IMR-90 (cell line): ENCODE results near the gene SIRT5. TPM values are rescaled to one million over a fixed set of nuclear protein-coding genes. Genes with fewer than 3 reads are reported as not detected.

ENCODE experiments used
- ATAC-seq: fragments of 200-7000 bp; cut with Tn5 transposase; 2 replicates; pipeline ENCODE4 v1.9.1; 2020; ENCODE audit warnings: low read depth, mild to moderate bottlenecking, moderate library complexity
- BruUV-seq: library from RNA; stranded (reverse); fragments of 400-500 nt; replicated peaks from 2 replicates; lab custom pipeline; 2021; lab: Mats Ljungman, UMichigan
- CTCF ChIA-PET: fragments of 300-600 bp; formaldehyde crosslinking; extraction: SDS; loops from one replicate; lab custom pipeline; 2021; ENCODE audit warnings: antibody characterized with exemption; lab: Yijun Ruan, JAX
- POLR2A ChIA-PET: fragments of 300-600 bp; sonication (Branson Sonifier 250); formaldehyde crosslinking; loops from one replicate; lab custom pipeline; 2022; ENCODE audit warnings: antibody characterized with exemption; ENCODE audit not compliant: unreplicated experiment; lab: Charles Lee
- DNase-seq: peaks from one replicate; pipeline ENCODE4 v3.0.0; 2013
- H2AFZ ChIP-seq: replicated peaks from 2 replicates; pipeline ENCODE3; 2013; ENCODE audit warnings: low read length, mild to moderate bottlenecking; ENCODE audit not compliant: poor library complexity
- H2AK5ac ChIP-seq: 2 replicates; pipeline ENCODE4 v1.6.1; 2013; ENCODE audit warnings: low read depth, low read length, inconsistent platforms
- H2AK9ac ChIP-seq: replicated peaks from 2 replicates; pipeline ENCODE3; 2013; ENCODE audit warnings: mild to moderate bottlenecking, low read depth, low read length, moderate library complexity; ENCODE audit not compliant: poor library complexity
- H2BK120ac ChIP-seq: 2 replicates; pipeline ENCODE4 v1.6.1; 2013; ENCODE audit warnings: low read depth, low read length, inconsistent platforms
- H2BK15ac ChIP-seq: 3 replicates; pipeline ENCODE4 v1.6.1; 2013; ENCODE audit warnings: low read depth, low read length, inconsistent platforms
- H2BK20ac ChIP-seq: 2 replicates; pipeline ENCODE4 v1.6.1; 2013; ENCODE audit warnings: low read depth, mild to moderate bottlenecking, inconsistent platforms, low read length, moderate library complexity
- H2BK5ac ChIP-seq: 2 replicates; pipeline ENCODE4 v1.6.1; 2013; ENCODE audit warnings: mild to moderate bottlenecking, low read depth, low read length, inconsistent platforms; ENCODE audit not compliant: poor library complexity, severe bottlenecking
- H3K14ac ChIP-seq: replicated peaks from 2 replicates; pipeline ENCODE4 v1.6.1; 2013; ENCODE audit warnings: low read depth, low read length, inconsistent platforms
- H3K18ac ChIP-seq: 2 replicates; pipeline ENCODE4 v1.6.1; 2013; ENCODE audit warnings: low read depth, low read length, control low read depth
- H3K23ac ChIP-seq: 2 replicates; pipeline ENCODE4 v1.6.1; 2013; ENCODE audit warnings: low read depth, low read length, inconsistent platforms
- H3K27ac ChIP-seq: 2 replicates; pipeline ENCODE4 v1.5.1; 2013; ENCODE audit warnings: mild to moderate bottlenecking, control low read depth, low read length; ENCODE audit not compliant: insufficient read depth
- H3K27me3 ChIP-seq: 2 replicates; pipeline ENCODE4 v1.6.1; 2013; ENCODE audit warnings: low read length; ENCODE audit not compliant: control insufficient read depth, insufficient read depth
- H3K36me3 ChIP-seq: 2 replicates; pipeline ENCODE4 v1.6.1; 2013; ENCODE audit warnings: low read length, mixed read lengths; ENCODE audit not compliant: control insufficient read depth, insufficient read depth
- H3K4ac ChIP-seq: 2 replicates; pipeline ENCODE4 v1.6.1; 2013; ENCODE audit warnings: low read depth, low read length, inconsistent platforms
- H3K4me1 ChIP-seq: 2 replicates; pipeline ENCODE4 v1.6.1; 2013; ENCODE audit warnings: low read length, mixed read lengths; ENCODE audit not compliant: control insufficient read depth, insufficient read depth
- H3K4me2 ChIP-seq: 2 replicates; pipeline ENCODE4 v1.6.1; 2013; ENCODE audit warnings: low read depth, mild to moderate bottlenecking, control low read depth, low read length, moderate library complexity
- H3K4me3 ChIP-seq: 2 replicates; pipeline ENCODE4 v1.5.1; 2013; ENCODE audit warnings: low read depth, mild to moderate bottlenecking, control low read depth, low read length, moderate library complexity; ENCODE audit not compliant: insufficient read depth
- H3K56ac ChIP-seq: 2 replicates; pipeline ENCODE4 v1.6.1; 2013; ENCODE audit warnings: low read length, inconsistent platforms; ENCODE audit not compliant: insufficient read depth; ENCODE audit errors: extremely low read depth
- H3K79me1 ChIP-seq, 2 experiments: 2 replicates each; pipeline ENCODE4 v1.6.1; 2013; ENCODE audit warnings: low read length in 2 of 2, inconsistent platforms in 1 of 2, low read depth in 1 of 2
- H3K9ac ChIP-seq: 2 replicates; pipeline ENCODE4 v1.6.1; 2013; ENCODE audit warnings: low read depth, low read length, control low read depth
- H3K9me1 ChIP-seq: 2 replicates; pipeline ENCODE4 v1.6.1; 2013; ENCODE audit warnings: low read length, inconsistent platforms; ENCODE audit not compliant: insufficient read depth
- H3K9me3 ChIP-seq: 2 replicates; pipeline ENCODE4 v1.6.1; 2013; ENCODE audit warnings: low read length; ENCODE audit not compliant: control insufficient read depth, insufficient read depth
- H4K20me1 ChIP-seq: 2 replicates; pipeline ENCODE4 v1.6.1; 2013; ENCODE audit warnings: low read length, inconsistent platforms; ENCODE audit not compliant: insufficient read depth
- H4K5ac ChIP-seq: 2 replicates; pipeline ENCODE4 v1.6.1; 2013; ENCODE audit warnings: mild to moderate bottlenecking, low read depth, low read length, control low read depth
- H4K8ac ChIP-seq, 2 experiments: 2 replicates each; pipeline ENCODE4 v1.6.1; 2013; ENCODE audit warnings: low read depth in 2 of 2, low read length in 2 of 2, control low read depth in 1 of 2, inconsistent platforms in 1 of 2
- H4K91ac ChIP-seq: 2 replicates; pipeline ENCODE4 v1.6.1; 2013; ENCODE audit warnings: low read depth, low read length, inconsistent platforms; ENCODE audit not compliant: insufficient read depth
- BHLHE40 ChIP-seq: fragments of 150-350 bp; IDR thresholded peaks from 2 replicates; pipeline ENCODE4 v1.6.1; 2016; ENCODE audit warnings: mild to moderate bottlenecking, low read depth, low read length
- CEBPB ChIP-seq: IDR thresholded peaks from 2 replicates; pipeline ENCODE4 v1.6.1; 2012; ENCODE audit warnings: low read depth, low read length, improper control_type of control experiment
- CHD1 ChIP-seq: IDR thresholded peaks from 2 replicates; pipeline ENCODE4 v1.6.1; 2012; ENCODE audit warnings: low read depth, low read length, improper control_type of control experiment
- CTCF ChIP-seq: conservative IDR thresholded peaks from 2 replicates; pipeline ENCODE4 v1.5.1; 2012; ENCODE audit warnings: mild to moderate bottlenecking, low read depth, low read length, improper control_type of control experiment
- ELK1 ChIP-seq: fragments of 150-350 bp; IDR thresholded peaks from 2 replicates; pipeline ENCODE4 v1.6.1; 2016; ENCODE audit warnings: low read depth, mild to moderate bottlenecking, low read length, moderate library complexity, borderline replicate concordance
- FOS ChIP-seq: fragments of 150-350 bp; IDR thresholded peaks from 2 replicates; pipeline ENCODE4 v1.6.1; 2016; ENCODE audit warnings: low read depth, low read length
- MAFK ChIP-seq: IDR thresholded peaks from 2 replicates; pipeline ENCODE4 v1.6.1; 2012; ENCODE audit warnings: low read depth, low read length, improper control_type of control experiment
- MAZ ChIP-seq: IDR thresholded peaks from 2 replicates; pipeline ENCODE4 v1.6.1; 2012; ENCODE audit warnings: low read depth, mild to moderate bottlenecking, low read length, improper control_type of control experiment, moderate library complexity, borderline replicate concordance
- MXI1 ChIP-seq: IDR thresholded peaks from 2 replicates; pipeline ENCODE4 v1.6.1; 2012; ENCODE audit warnings: low read depth, mild to moderate bottlenecking, low read length, moderate library complexity, borderline replicate concordance
- NFE2L2 ChIP-seq: fragments of 150-350 bp; IDR thresholded peaks from 2 replicates; pipeline ENCODE4 v1.6.1; 2016; ENCODE audit warnings: low read depth, mild to moderate bottlenecking, low read length
- POLR2A ChIP-seq: IDR thresholded peaks from 2 replicates; pipeline ENCODE4 v1.6.1; 2012; ENCODE audit warnings: mild to moderate bottlenecking, low read depth, low read length
- RAD21 ChIP-seq: IDR thresholded peaks from 2 replicates; pipeline ENCODE4 v1.6.1; 2012; ENCODE audit warnings: low read length, improper control_type of control experiment
- RCOR1 ChIP-seq: IDR thresholded peaks from 2 replicates; pipeline ENCODE4 v1.6.1; 2012; ENCODE audit warnings: mild to moderate bottlenecking, low read length, improper control_type of control experiment; ENCODE audit not compliant: insufficient replicate concordance
- RFX5 ChIP-seq: IDR thresholded peaks from 2 replicates; pipeline ENCODE4 v1.8.0; 2012; ENCODE audit warnings: low read depth, mild to moderate bottlenecking, low read length, moderate library complexity
- SMC3 ChIP-seq: fragments of 150-350 bp; IDR thresholded peaks from 2 replicates; pipeline ENCODE4 v1.6.1; 2016; ENCODE audit warnings: low read depth, mild to moderate bottlenecking, antibody characterized with exemption, low read length, moderate library complexity
- USF2 ChIP-seq: fragments of 150-350 bp; IDR thresholded peaks from 2 replicates; pipeline ENCODE4 v1.6.1; 2017; ENCODE audit warnings: mild to moderate bottlenecking, antibody characterized with exemption, low read length, low read depth
- WGBS, 2 experiments: methylation state at CpG; one replicate each; pipeline versions ENCODE4 v1.1.5 to v1.1.7; 2013; ENCODE audit warnings: missing lambda C conversion rate in 2 of 2; ENCODE audit not compliant: insufficient read length in 1 of 2; ENCODE audit errors: extremely low coverage in 2 of 2; 5-methylcytosine and 5-hydroxymethylcytosine counted together
- dilution Hi-C: fragments of 300-500 bp; cut with HindIII; formaldehyde crosslinking; loops from one replicate; pipeline ENCODE4 v1.14.3; 2018; ENCODE audit warnings: low sequenced_read_pairs; ENCODE audit not compliant: unreplicated experiment
- in situ Hi-C: fragments of 300-500 bp; cut with MboI; formaldehyde crosslinking; loops from 3 replicates; pipeline ENCODE4 v1.14.3; 2019; ENCODE audit warnings: low sequenced_read_pairs, inconsistent platforms, mixed read lengths
- intact Hi-C: fragments of 100-400 bp; cut with micrococcal nuclease; formaldehyde crosslinking; loops from 2 replicates; pipeline ENCODE4 v1.10.0; 2022
- polyA plus RNA-seq, 3 experiments: library from polyadenylated mRNA; depleted of rRNA; stranded (reverse); fragments of >200 nt; gene quantifications; 2 replicates each; pipeline ENCODE4 v1.2.3, GENCODE V29; 2012; ENCODE audit warnings: low replicate concordance in 1 of 3
- total RNA-seq: library from RNA; depleted of rRNA; stranded (reverse); fragments of >200 nt; gene quantifications from 2 replicates; pipeline ENCODE4 v1.2.3, GENCODE V29; 2012

The SIRT5 gene
- total and polyA plus RNA-seq, 2 of the 4 experiments (the other 2 are of a cell fraction), result 4.7 to 5.2 TPM

GRCh38 chr6:13565921-13566320, 8.5 kb upstream of the SIRT5 start:
- CTCF ChIA-PET, result interaction anchor here (0.7 kb wide), 1 partner anchor 9 kb away, joined by 3 read pairs; no protein-coding TSS in a partner anchor

More at GRCh38 chr6:13565921-13566320, 8.5 kb upstream of the SIRT5 start:
- Histone ChIP-seq H2AK5ac (no peak overlapping the region), H3K4me1 (no peaks in the 10 kb centered on the region), H2AK9ac (no peak overlapping the region), H2BK5ac (no peak overlapping the region), H3K27ac (no peak overlapping the region), H3K23ac (no peak overlapping the region), H4K20me1 (no peaks in the 10 kb centered on the region), H3K4me2 (no peak overlapping the region), H2BK15ac (no peak overlapping the region), H3K9me3 (no peaks in the 10 kb centered on the region), H4K5ac (no peak overlapping the region), H3K18ac (no peak overlapping the region), H3K4ac (no peak overlapping the region), H3K9me1 (no peaks in the 10 kb centered on the region), H3K79me1 (no peaks in the 10 kb centered on the region), H2BK120ac (no peak overlapping the region), H2BK20ac (no peak overlapping the region), H4K91ac (no peak overlapping the region), H3K56ac (no peak overlapping the region), H3K9ac (no peak overlapping the region), H3K4me3 (no peak overlapping the region), H2AFZ (no peak overlapping the region), H3K36me3 (no peaks in the 10 kb centered on the region), H4K8ac (no peak overlapping the region), H3K27me3 (peaks cover 24% of the 10 kb centered on the region), H3K14ac (no peak overlapping the region)
- intact Hi-C loops (no loop called here), dilution Hi-C loops (no loop called here), in situ Hi-C loops (no loop called here)
- no peak for TF ChIP-seq NFE2L2
- no peak for TF ChIP-seq CHD1
- TF ChIP-seq POLR2A, result no peak
- TF ChIP-seq CEBPB, result no peak
- no peak for TF ChIP-seq MAFK
- no peak for TF ChIP-seq FOS
- TF ChIP-seq RFX5, result no peak
- TF ChIP-seq BHLHE40, result no peak
- TF ChIP-seq ELK1, result no peak
- no peak for TF ChIP-seq CTCF
- TF ChIP-seq MXI1, result no peak
- no peak for TF ChIP-seq RAD21
- TF ChIP-seq RCOR1, result no peak
- TF ChIP-seq SMC3, result no peak
- TF ChIP-seq MAZ, result no peak
- no peak for TF ChIP-seq USF2
- POLR2A ChIA-PET, result no interaction called here
- no peak for ATAC-seq
- DNase-seq, result no peak
- WGBS, 2 experiments, result no CpG with 5 or more reads among the region's 4 CpGs
- no TSS peak for BruUV-seq
